ENCODE results near the gene SETMAR.

The SETMAR gene

GRCh38 chr3:4320096-4320911 lies 17.1 kb downstream of the SETMAR start:
- no peak overlapping the region for H3K4me3 ChIP-seq (ENCODE audit: low read depth in 1 of 2, low read length in 2 of 2)
- no peaks in the 10 kb centered on the region for H3K4me1 ChIP-seq (ENCODE audit: insufficient read depth, low read length)
- ATAC-seq (ENCODE audit: insufficient read depth, low read depth) (no peak), DNase-seq (no peak)
- TF ChIP-seq EZH2 (IDR thresholded peaks at IDR 0.05; ENCODE audit: borderline replicate concordance, low read depth, low read length, severe bottlenecking), result no peak
- no peak for TF ChIP-seq CTCF (IDR thresholded peaks at IDR 0.05; ENCODE audit: borderline replicate concordance, extremely low read depth, low read length, poor library complexity, severe bottlenecking)
- H3K4me2 ChIP-seq (ENCODE audit: insufficient read depth, low read length), result no peak overlapping the region
- H3K9me3 ChIP-seq (ENCODE audit: insufficient read depth, low read length, severe bottlenecking), result no peaks in the 10 kb centered on the region
- H2AFZ ChIP-seq (ENCODE audit: low read depth, low read length), result no peak overlapping the region
- H3K27ac ChIP-seq (ENCODE audit: low read length), result no peak overlapping the region
- no peaks in the 10 kb centered on the region for H4K20me1 ChIP-seq (ENCODE audit: insufficient read depth, low read length)
- no peaks in the 10 kb centered on the region for H3K79me2 ChIP-seq (ENCODE audit: insufficient read depth, low read length)
- peaks cover 29% of the 10 kb centered on the region; the same call in 1 of the 2 replicates for H3K36me3 ChIP-seq (ENCODE audit: insufficient read depth, low read length)
- H3K27me3 ChIP-seq (ENCODE audit: insufficient read depth, low read length, poor library complexity), result no peaks in the 10 kb centered on the region
- no peak overlapping the region for H3K9ac ChIP-seq (ENCODE audit: low read depth, low read length)

GRCh38 chr3:4321732-4322131 lies 18.6 kb downstream of the SETMAR start:
- H3K27ac ChIP-seq (ENCODE audit: low read length), result no peak overlapping the region
- no peak overlapping the region for H3K4me2 ChIP-seq (ENCODE audit: insufficient read depth, low read length)
- no peaks in the 10 kb centered on the region for H3K27me3 ChIP-seq (ENCODE audit: insufficient read depth, low read length, poor library complexity)
- H3K4me1 ChIP-seq (ENCODE audit: insufficient read depth, low read length), result no peaks in the 10 kb centered on the region
- no peak for TF ChIP-seq CTCF (IDR thresholded peaks at IDR 0.05; ENCODE audit: borderline replicate concordance, extremely low read depth, low read length, poor library complexity, severe bottlenecking)
- no peak for TF ChIP-seq EZH2 (IDR thresholded peaks at IDR 0.05; ENCODE audit: borderline replicate concordance, low read depth, low read length, severe bottlenecking)
- no peak overlapping the region for H3K4me3 ChIP-seq (ENCODE audit: low read depth in 1 of 2, low read length in 2 of 2)
- no peak overlapping the region for H3K9ac ChIP-seq (ENCODE audit: low read depth, low read length)
- DNase-seq (no peak), ATAC-seq (ENCODE audit: insufficient read depth, low read depth) (no peak)
- no peaks in the 10 kb centered on the region for H4K20me1 ChIP-seq (ENCODE audit: insufficient read depth, low read length)
- H3K79me2 ChIP-seq (ENCODE audit: insufficient read depth, low read length), result no peaks in the 10 kb centered on the region
- peaks cover 15% of the 10 kb centered on the region; the same call in 1 of the 2 replicates for H3K36me3 ChIP-seq (ENCODE audit: insufficient read depth, low read length)
- no peaks in the 10 kb centered on the region for H3K9me3 ChIP-seq (ENCODE audit: insufficient read depth, low read length, severe bottlenecking)
- H2AFZ ChIP-seq (ENCODE audit: low read depth, low read length), result no peak overlapping the region

GRCh38 chr3:4322635-4323034 lies 19.5 kb downstream of the SETMAR start:
- no peak overlapping the region for H2AFZ ChIP-seq (ENCODE audit: low read depth, low read length)
- no peak overlapping the region for H3K27ac ChIP-seq (ENCODE audit: low read length)
- H3K9ac ChIP-seq (ENCODE audit: low read depth, low read length), result no peak overlapping the region
- H4K20me1 ChIP-seq (ENCODE audit: insufficient read depth, low read length), result no peaks in the 10 kb centered on the region
- no peak for DNase-seq
- peaks cover 7% of the 10 kb centered on the region for H3K9me3 ChIP-seq (ENCODE audit: insufficient read depth, low read length, severe bottlenecking)
- H3K4me2 ChIP-seq (ENCODE audit: insufficient read depth, low read length), result no peak overlapping the region
- no peak for ATAC-seq (ENCODE audit: insufficient read depth, low read depth)
- no peaks in the 10 kb centered on the region for H3K79me2 ChIP-seq (ENCODE audit: insufficient read depth, low read length)
- peaks cover 8% of the 10 kb centered on the region; the same call in 1 of the 2 replicates for H3K36me3 ChIP-seq (ENCODE audit: insufficient read depth, low read length)
- H3K27me3 ChIP-seq (ENCODE audit: insufficient read depth, low read length, poor library complexity), result no peaks in the 10 kb centered on the region
- H3K4me3 ChIP-seq (ENCODE audit: low read depth in 1 of 2, low read length in 2 of 2), result no peak overlapping the region
- TF ChIP-seq EZH2 (IDR thresholded peaks at IDR 0.05; ENCODE audit: borderline replicate concordance, low read depth, low read length, severe bottlenecking) (no peak), CTCF (IDR thresholded peaks at IDR 0.05; ENCODE audit: borderline replicate concordance, extremely low read depth, low read length, poor library complexity, severe bottlenecking) (no peak)
- no peaks in the 10 kb centered on the region for H3K4me1 ChIP-seq (ENCODE audit: insufficient read depth, low read length)

All from DND-41 (cell line).